Measurements from ENCODE around the gene DNM1L.

GRCh38 chr12:32695787-32696186, 16.7 kb downstream of the DNM1L start:
- TF ChIP-seq POLR2AphosphoS5 (IDR thresholded peaks at IDR 0.05) = no peak
- no peak for TF ChIP-seq POLR2A (IDR thresholded peaks at IDR 0.05; ENCODE audit: low read depth)

Measured in esophagus muscularis mucosa (tissue), 2 donors.